ENCODE results near the gene SLC39A12.

SLC39A12 gene

GRCh38 chr10:17954861-17955260 lies 3.1 kb downstream of the SLC39A12 start:
- Histone ChIP-seq H3K9me2 (replicated peaks; ENCODE audit: low read depth, low read length) (no peaks in the 10 kb centered on the region), H2AFZ (ENCODE audit: low read length) (no peak overlapping the region), H3F3A (ENCODE audit: low read depth) (no peaks in the 10 kb centered on the region), H3K36me3 (ENCODE audit: insufficient read depth, low read length) (no peaks in the 10 kb centered on the region), H3K9ac (ENCODE audit: low read depth, low read length, poor library complexity, severe bottlenecking) (no peak overlapping the region), H3K4me2 (ENCODE audit: low read depth, low read length, poor library complexity, severe bottlenecking) (no peak overlapping the region), H3K4me3 (ENCODE audit: low read length, poor library complexity, severe bottlenecking) (no peak overlapping the region), H3K27me3 (ENCODE audit: insufficient read depth, low read length, poor library complexity, severe bottlenecking) (no peaks in the 10 kb centered on the region), H3K9me3 (ENCODE audit: insufficient read depth, low read depth, low read length) (no peaks in the 10 kb centered on the region), H3K4me1 (ENCODE audit: insufficient read depth, low read length, poor library complexity, severe bottlenecking) (no peaks in the 10 kb centered on the region), H3K79me2 (ENCODE audit: insufficient read depth, low read length) (no peaks in the 10 kb centered on the region), H4K20me1 (ENCODE audit: insufficient read depth, low read length, poor library complexity, severe bottlenecking) (no peaks in the 10 kb centered on the region)
- TF ChIP-seq EZH2phosphoT487 (IDR thresholded peaks at IDR 0.05; ENCODE audit: borderline replicate concordance) (no peak), CTCF (conservative IDR thresholded peaks at IDR 0.05; ENCODE audit: low read length) (no peak)

- no peaks in the 10 kb centered on the region for H3K9me3 ChIP-seq (ENCODE audit: insufficient read depth, low read depth, low read length)
- no peaks in the 10 kb centered on the region for H4K20me1 ChIP-seq (ENCODE audit: insufficient read depth, low read length, poor library complexity, severe bottlenecking)
- no peaks in the 10 kb centered on the region for H3K36me3 ChIP-seq (ENCODE audit: insufficient read depth, low read length)
- H3K79me2 ChIP-seq (ENCODE audit: insufficient read depth, low read length), result no peaks in the 10 kb centered on the region
- H2AFZ ChIP-seq (ENCODE audit: low read length), result no peak overlapping the region
- no peak overlapping the region for H3K4me2 ChIP-seq (ENCODE audit: low read depth, low read length, poor library complexity, severe bottlenecking)
- no peaks in the 10 kb centered on the region for H3F3A ChIP-seq (ENCODE audit: low read depth)
- no peak overlapping the region for H3K4me3 ChIP-seq (ENCODE audit: low read length, poor library complexity, severe bottlenecking)
- no peak overlapping the region for H3K9ac ChIP-seq (ENCODE audit: low read depth, low read length, poor library complexity, severe bottlenecking)
- H3K9me2 ChIP-seq (replicated peaks; ENCODE audit: low read depth, low read length), result no peaks in the 10 kb centered on the region
- H3K27me3 ChIP-seq (ENCODE audit: insufficient read depth, low read length, poor library complexity, severe bottlenecking), result no peaks in the 10 kb centered on the region
- no peak for TF ChIP-seq CTCF (conservative IDR thresholded peaks at IDR 0.05; ENCODE audit: low read length)
- TF ChIP-seq EZH2phosphoT487 (IDR thresholded peaks at IDR 0.05; ENCODE audit: borderline replicate concordance), result no peak
- no peaks in the 10 kb centered on the region for H3K4me1 ChIP-seq (ENCODE audit: insufficient read depth, low read length, poor library complexity, severe bottlenecking)
Observed at GRCh38 chr10:17958049-17958448, 6.3 kb downstream of the SLC39A12 start.

- Histone ChIP-seq H3K9ac (ENCODE audit: low read depth, low read length, poor library complexity, severe bottlenecking) (no peak overlapping the region), H2AFZ (ENCODE audit: low read length) (no peak overlapping the region), H3F3A (ENCODE audit: low read depth) (no peaks in the 10 kb centered on the region), H3K4me2 (ENCODE audit: low read depth, low read length, poor library complexity, severe bottlenecking) (no peak overlapping the region), H3K9me2 (replicated peaks; ENCODE audit: low read depth, low read length) (no peaks in the 10 kb centered on the region), H3K4me1 (ENCODE audit: insufficient read depth, low read length, poor library complexity, severe bottlenecking) (no peaks in the 10 kb centered on the region), H4K20me1 (ENCODE audit: insufficient read depth, low read length, poor library complexity, severe bottlenecking) (no peaks in the 10 kb centered on the region), H3K9me3 (ENCODE audit: insufficient read depth, low read depth, low read length) (no peaks in the 10 kb centered on the region), H3K27me3 (ENCODE audit: insufficient read depth, low read length, poor library complexity, severe bottlenecking) (no peaks in the 10 kb centered on the region), H3K79me2 (ENCODE audit: insufficient read depth, low read length) (no peaks in the 10 kb centered on the region), H3K36me3 (ENCODE audit: insufficient read depth, low read length) (no peaks in the 10 kb centered on the region), H3K4me3 (ENCODE audit: low read length, poor library complexity, severe bottlenecking) (no peak overlapping the region)
- TF ChIP-seq EZH2phosphoT487 (IDR thresholded peaks at IDR 0.05; ENCODE audit: borderline replicate concordance), result no peak
- TF ChIP-seq CTCF (conservative IDR thresholded peaks at IDR 0.05; ENCODE audit: low read length), result no peak
Observed at GRCh38 chr10:17959870-17960269, 8.2 kb downstream of the SLC39A12 start.
